AG04450 (cell line): ENCODE measurements around the gene HADHA. TPM values are rescaled to one million over a fixed set of nuclear protein-coding genes. Genes with fewer than 3 reads are reported as not detected.

Experiments used
- CTCF ChIA-PET: fragments of 300-600, 350-600 bp; formaldehyde crosslinking; extraction: SDS; loops from one replicate; lab custom pipeline; 2022; ENCODE audit warnings: antibody characterized with exemption, inconsistent platforms; lab: Charles Lee
- POLR2A ChIA-PET: fragments of 350-600 bp; formaldehyde crosslinking; extraction: SDS; loops from one replicate; lab custom pipeline; 2021; ENCODE audit warnings: antibody characterized with exemption, inconsistent platforms; lab: Yijun Ruan, JAX
- DNase-seq: peaks from one replicate; pipeline ENCODE4 v3.0.0-alpha.2; 2011; ENCODE audit warnings: low read depth, low spot score
- H3K27ac ChIP-seq: one replicate; pipeline ENCODE4 v1.5.1; 2012; ENCODE audit warnings: low read depth, low read length, control low read depth
- H3K27me3 ChIP-seq: one replicate; pipeline ENCODE4 v1.6.0; 2012; ENCODE audit warnings: low read length; ENCODE audit not compliant: control insufficient read depth, insufficient read depth
- H3K4me3 ChIP-seq: 2 replicates; pipeline ENCODE4 v1.5.1; 2011; ENCODE audit warnings: mild to moderate bottlenecking, low read depth, low read length, control low read depth
- H3K9me3 ChIP-seq: 2 replicates; pipeline ENCODE4 v1.5.1; 2012; ENCODE audit warnings: low read length; ENCODE audit not compliant: control insufficient read depth, insufficient read depth
- polyA plus RNA-seq: library from polyadenylated mRNA; depleted of rRNA; stranded (reverse); fragments of >200 nt; gene quantifications from 2 replicates; pipeline ENCODE4 v1.2.3, GENCODE V29; 2011
- TF ChIP-seq, protein P1 (sequence below): IDR thresholded peaks from 2 replicates; pipeline ENCODE4 v1.5.1; 2011; ENCODE audit warnings: low read depth, low read length, control low read depth, inconsistent platforms

Gene HADHA
- polyA plus RNA-seq, 1 experiment: 172 TPM

DNA sequence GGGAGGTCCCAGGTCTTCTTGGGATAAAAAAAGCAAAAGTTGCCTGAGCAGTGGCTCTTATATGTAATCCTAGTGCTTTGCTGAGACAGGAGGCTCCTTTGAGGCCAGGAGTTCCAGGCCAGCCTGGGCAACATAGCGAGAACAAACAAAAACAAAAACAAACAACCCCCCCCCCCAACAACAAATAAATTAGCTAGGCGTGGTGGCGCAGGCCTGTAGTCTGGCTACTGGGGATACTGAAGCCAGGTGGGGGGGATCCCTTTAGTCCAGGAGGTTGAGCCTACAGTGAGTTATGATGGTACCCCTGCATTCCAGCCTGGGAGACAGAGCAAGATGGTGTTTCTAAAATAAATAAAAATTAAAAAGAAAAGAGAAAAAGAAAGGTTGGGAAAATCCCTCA, 66.2 kb downstream of the HADHA start:
- peaks cover 24% of the 10 kb centered on the region for H3K27me3 ChIP-seq
- no peak for DNase-seq
- ChIA-PET CTCF (interaction anchor here (0.9 kb wide), 1 partner anchor 228 kb away, joined by 5 read pairs; no protein-coding TSS in a partner anchor), POLR2A (interaction anchor here (0.6 kb wide), 1 partner anchor 178 kb away, joined by 5 read pairs; no protein-coding TSS in a partner anchor)
- TF ChIP-seq, protein P1, sequence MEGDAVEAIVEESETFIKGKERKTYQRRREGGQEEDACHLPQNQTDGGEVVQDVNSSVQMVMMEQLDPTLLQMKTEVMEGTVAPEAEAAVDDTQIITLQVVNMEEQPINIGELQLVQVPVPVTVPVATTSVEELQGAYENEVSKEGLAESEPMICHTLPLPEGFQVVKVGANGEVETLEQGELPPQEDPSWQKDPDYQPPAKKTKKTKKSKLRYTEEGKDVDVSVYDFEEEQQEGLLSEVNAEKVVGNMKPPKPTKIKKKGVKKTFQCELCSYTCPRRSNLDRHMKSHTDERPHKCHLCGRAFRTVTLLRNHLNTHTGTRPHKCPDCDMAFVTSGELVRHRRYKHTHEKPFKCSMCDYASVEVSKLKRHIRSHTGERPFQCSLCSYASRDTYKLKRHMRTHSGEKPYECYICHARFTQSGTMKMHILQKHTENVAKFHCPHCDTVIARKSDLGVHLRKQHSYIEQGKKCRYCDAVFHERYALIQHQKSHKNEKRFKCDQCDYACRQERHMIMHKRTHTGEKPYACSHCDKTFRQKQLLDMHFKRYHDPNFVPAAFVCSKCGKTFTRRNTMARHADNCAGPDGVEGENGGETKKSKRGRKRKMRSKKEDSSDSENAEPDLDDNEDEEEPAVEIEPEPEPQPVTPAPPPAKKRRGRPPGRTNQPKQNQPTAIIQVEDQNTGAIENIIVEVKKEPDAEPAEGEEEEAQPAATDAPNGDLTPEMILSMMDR: no peak
- no peak overlapping the region for H3K4me3 ChIP-seq
- H3K27ac ChIP-seq: no peak overlapping the region
- H3K9me3 ChIP-seq: no peaks in the 10 kb centered on the region; the same call in 1 of the 2 replicates

DNA sequence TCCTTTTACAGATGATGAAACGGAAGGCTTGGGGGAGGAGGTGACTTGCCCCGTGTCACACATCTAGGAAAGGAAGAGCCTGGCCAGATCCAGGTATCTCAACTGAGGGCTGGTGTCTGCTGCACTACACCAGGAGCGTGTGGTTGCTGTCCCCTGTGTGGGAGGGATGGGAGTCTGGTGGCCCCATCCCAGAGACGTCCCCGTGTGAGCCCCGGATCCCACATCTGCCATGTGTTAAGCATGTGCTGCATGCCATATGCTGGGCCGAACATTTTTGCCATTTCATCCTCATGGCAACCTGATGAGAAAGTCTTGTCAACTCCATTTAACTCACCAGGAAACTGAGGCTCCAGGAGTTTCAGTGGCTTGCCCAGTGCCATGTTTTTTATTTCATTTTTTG, 67.3 kb downstream of the HADHA start:
- DNase-seq: no peak
- Histone ChIP-seq H3K9me3 (peaks cover 1% of the 10 kb centered on the region; the same call in 1 of the 2 replicates), H3K27ac (no peak overlapping the region), H3K27me3 (peaks cover 28% of the 10 kb centered on the region), H3K4me3 (no peak overlapping the region)
- ChIA-PET CTCF (no interaction called here), POLR2A (no interaction called here)
- TF ChIP-seq, protein P1: no peak

DNA sequence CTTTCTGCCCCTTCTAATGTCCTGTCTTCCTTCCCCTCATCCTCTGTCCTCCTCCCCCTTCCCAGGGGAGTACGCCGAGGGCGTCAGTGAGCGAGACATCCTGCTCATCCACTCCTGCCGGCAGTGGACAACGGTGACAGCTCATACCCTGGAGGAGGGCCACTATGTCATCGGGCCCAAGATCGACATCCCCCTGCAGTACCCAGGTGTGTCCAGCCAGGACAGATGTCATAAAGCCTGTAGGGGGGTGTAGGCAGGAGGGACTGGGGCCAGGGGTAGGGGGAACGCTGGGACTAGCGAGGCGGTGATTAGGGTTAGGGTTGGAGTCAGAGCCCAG, 68.2 kb downstream of the HADHA start:
- CTCF ChIA-PET: interaction anchor here (1.9 kb wide), 1 partner anchor 9 kb away, joined by 8 read pairs; no protein-coding TSS in a partner anchor
- POLR2A ChIA-PET: no interaction called here
- no peak overlapping the region for H3K27ac ChIP-seq

DNA sequence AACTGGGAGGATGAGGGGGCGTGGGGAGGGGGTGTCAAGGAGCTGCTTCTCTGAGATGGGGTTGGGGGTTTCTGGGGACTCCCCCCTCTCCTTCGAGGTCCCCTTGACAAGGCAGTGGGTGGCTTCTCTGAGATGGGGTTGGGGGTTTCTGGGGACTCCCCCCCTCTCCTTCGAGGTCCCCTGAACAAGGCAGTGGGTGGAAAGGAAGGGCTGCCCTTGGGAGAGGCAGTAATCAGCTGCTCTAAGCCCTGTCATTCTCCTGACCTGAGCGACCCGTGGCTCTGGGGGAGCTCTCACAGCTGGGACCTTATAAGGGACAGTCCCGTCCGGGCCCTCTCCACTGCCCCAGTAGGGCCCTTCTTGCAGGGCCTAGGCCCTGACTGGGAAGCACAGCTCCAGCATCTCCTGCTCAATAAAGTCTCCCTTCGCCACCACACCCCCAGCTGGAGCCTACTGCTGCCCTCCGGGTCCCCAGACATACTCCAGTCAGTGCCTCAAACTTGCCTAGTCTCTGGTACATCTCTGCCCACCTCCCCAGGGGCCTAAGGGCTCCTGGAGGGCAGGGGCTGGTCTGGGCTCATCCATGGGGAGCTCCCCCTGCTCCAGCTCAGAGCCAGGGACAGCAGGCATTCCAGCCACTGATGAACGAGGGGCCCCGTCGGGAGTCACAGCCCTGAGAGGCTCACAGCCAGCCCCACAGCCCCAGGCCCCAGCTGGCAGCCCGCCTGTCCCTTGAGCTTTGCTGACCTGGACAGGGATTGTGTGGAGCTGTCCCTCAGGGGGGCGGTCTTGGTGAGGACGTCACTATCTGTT, 68.8 kb downstream of the HADHA start:
- Histone ChIP-seq H3K9me3 (peaks cover 9% of the 10 kb centered on the region; the same call in 1 of the 2 replicates), H3K27me3 (peaks cover 34% of the 10 kb centered on the region), H3K4me3 (no peak overlapping the region), H3K27ac (no peak overlapping the region)
- DNase-seq: no peak
- ChIA-PET CTCF (interaction anchor here (0.5 to 1.9 kb wide), 2 partner anchors 9 to 225 kb away, joined by 3 to 8 read pairs; no protein-coding TSS in a partner anchor), POLR2A (interaction anchor here (0.7 kb wide), 1 partner anchor 12 kb away, joined by 3 read pairs; no protein-coding TSS in a partner anchor)
- TF ChIP-seq, protein P1: no peak

More for the DNA sequence above, 68.2 kb downstream of the HADHA start:
- TF ChIP-seq, protein P1: no peak
- no peak overlapping the region for H3K4me3 ChIP-seq
- peaks cover 9% of the 10 kb centered on the region; the same call in 1 of the 2 replicates for H3K9me3 ChIP-seq
- DNase-seq: no peak
- H3K27me3 ChIP-seq: peaks cover 29% of the 10 kb centered on the region
